NCI-H2171 (cell line): Measurements from ENCODE around the gene PRR22.
A peak's percentile ranks its signal among the peaks of the same experiment; 100 is the strongest.
"Not testable (repeated sequence)": the region's sequence is repeated elsewhere in the genome, so short reads cannot be mapped to it uniquely, and the experiment has no call there.

Experiments used
- DNase-seq: peaks from one replicate; lab custom pipeline; 2025; lab: John Stamatoyannopoulos, UW

The PRR22 gene

GRCh38 chr19:5751709-5752108 lies 32.8 kb downstream of the PRR22 start:
- DNase-seq, result no peak

GRCh38 chr19:5749505-5749904 lies 35.0 kb downstream of the PRR22 start:
- no peak for DNase-seq

- peak; percentile 12 for DNase-seq
These were observed 35.6 kb downstream of the PRR22 start for GRCh38 chr19:5748920-5749319.

GRCh38 chr19:5744999-5745398 lies 39.5 kb downstream of the PRR22 start:
- DNase-seq, result not testable (repeated sequence)

- no peak for DNase-seq
These were observed 40.9 kb downstream of the PRR22 start for GRCh38 chr19:5743630-5744029.

GRCh38 chr19:5742051-5742450 lies 42.5 kb downstream of the PRR22 start:
- DNase-seq, result no peak

- no peak for DNase-seq
These were observed 46.1 kb downstream of the PRR22 start for GRCh38 chr19:5738423-5738822.

GRCh38 chr19:5733172-5733571 lies 51.4 kb downstream of the PRR22 start:
- DNase-seq, result not testable (repeated sequence)
